Stimulated activated CD4-positive, alpha-beta T cell treated with anti-CD3 and anti-CD28 coated beads, Interleukin-4, amount 100 ng/mL, for 24 hours (primary cell): ENCODE data around the gene MYL5.

Source experiments
- DNase-seq: peaks from one replicate; pipeline ENCODE4 v3.0.0-alpha.2; 2020

MYL5 gene

DNA sequence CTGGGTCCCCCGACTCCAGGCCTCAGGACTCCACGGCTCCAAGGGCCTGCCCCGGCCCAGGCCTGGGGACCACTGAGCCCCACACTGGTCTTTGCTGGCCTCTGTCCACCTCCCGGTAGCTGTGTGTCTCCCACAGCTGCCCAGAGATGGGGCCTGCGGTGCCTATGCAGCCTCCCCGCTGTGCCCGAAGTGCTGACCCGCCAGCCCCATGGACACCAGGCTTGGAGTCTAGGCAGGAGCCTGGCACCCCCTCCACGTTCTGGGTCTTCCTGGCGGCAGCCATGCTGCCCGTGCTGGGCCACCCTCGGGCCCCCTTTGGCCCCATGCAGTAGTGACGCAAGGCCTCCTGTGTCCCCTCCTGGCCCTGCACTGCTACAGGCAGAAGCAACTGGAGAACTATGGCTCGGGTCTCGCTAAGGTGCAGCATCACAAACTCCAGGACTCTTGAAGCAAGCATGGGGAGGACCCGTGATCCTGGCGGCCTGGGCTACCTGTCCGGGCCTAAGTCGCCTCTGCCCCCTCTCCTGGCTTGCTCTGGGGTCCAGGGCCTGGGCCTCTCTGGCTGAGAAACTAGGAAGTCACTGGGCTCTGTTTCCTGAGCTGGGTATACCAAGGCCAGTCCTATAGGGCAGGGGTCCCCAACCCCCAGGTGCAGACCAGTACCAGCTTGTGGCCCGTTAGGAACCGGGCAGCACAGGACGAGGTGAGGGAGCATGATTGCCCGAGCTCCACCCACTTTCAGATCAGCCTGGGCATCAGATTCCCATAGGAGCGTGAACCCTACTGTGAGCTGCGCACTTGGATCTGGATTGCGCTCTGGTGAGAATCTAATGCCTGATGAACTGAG lies 917 bp downstream of the MYL5 start:
- no peak for DNase-seq

DNA sequence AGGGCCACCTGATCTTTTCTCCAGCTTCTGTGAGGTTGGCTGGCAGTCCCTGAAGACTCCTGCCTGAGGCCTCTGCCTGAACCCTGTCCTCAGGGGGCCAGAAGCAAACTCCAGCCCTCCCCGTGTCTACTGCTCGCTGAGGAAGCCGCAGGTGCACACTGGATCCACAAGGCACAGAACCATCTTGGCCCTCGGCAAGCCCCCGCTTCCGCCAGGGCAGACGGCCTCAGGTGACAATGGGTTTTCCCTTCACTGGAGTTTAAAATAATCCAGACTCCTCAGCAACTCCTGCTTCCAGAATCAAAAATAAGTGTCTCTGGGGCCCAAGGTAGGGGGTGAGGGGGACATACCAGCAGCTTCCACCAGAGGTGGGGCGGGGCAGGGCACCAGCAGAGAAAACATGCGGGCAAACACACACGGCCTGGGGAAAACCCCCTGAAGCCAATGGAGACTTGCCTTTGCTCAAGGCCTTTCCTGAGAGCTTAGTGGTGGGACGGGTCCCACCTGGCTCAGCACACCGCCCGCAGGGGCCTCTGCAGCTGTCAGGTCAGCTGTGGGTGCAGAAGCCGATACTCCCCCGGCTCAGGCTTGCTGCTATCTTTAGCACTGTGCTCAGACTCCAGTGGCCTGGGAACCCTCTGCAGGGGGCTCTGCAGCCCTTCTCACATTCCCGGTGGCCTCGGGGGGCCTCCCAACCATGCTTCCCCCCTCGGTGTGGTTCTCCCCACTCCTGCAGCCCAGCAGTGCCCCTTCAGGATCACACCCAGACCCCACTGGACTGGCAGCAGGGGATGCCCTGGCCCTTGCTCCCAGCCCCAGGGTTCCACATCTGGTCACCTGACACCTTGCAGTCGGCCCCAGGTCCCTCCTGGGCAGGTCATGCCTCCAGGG lies 1.9 kb downstream of the MYL5 start:
- no peak for DNase-seq

DNA sequence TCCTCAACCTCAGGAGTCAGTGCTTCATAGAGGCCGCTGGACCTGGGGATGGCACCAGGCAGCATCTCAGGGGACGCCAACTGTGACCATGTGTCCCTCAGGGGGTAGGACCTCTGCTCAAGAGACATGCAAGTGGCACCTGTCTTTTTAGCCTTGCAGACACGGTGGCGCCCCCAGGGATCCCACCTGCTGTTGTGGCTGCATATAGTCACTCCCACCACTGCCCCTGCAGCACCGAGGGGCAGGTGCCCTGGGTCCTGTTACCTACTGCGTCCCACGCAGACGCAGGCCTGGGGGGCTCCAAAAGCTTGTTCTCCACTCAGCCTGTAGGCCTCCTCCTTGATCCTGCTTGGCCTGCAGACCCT lies 2.5 kb downstream of the MYL5 start:
- no peak for DNase-seq

DNA sequence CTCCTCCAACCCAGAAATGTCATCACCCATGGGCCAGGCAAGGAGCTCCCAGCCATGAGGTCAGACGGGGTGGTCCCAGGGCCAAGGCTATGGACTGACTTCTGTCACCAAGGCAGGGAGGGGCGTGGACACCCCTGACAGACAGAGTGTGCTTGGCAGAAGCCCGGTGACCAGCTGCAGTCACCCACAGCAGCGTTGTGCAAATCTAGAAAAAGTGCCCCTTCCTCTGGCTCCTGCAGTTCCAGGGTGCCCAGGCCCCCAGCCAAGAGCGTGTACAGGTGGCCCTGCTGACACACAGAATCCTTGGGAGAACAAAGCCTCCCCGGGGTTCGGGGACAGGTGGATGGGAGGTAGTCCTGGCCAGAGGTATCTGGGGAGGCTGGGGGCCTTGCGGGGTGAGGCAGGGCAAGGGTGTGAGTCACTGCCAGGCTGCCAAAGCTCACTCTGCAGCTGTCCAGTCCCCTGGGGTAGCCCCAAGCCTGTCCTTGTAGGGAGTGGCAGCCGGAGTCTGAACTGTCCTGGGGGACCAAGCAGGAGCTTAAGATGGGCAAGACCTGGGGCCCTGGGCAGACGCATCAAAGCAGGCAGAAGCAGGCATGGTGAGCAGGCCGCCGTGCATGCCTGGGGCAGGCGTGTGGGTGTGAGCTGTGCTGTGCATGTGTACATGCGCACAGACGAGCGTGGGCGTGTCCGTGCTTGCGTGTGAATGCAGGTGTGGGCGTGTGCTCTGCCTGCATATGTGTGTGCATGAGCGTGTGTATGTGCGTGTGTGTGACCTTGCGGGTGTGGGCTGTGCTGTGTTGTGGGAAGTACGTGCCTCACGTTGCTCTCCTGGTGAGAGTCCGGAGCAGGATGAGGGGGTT lies 3.3 kb downstream of the MYL5 start:
- DNase-seq, result peak; percentile 34

DNA sequence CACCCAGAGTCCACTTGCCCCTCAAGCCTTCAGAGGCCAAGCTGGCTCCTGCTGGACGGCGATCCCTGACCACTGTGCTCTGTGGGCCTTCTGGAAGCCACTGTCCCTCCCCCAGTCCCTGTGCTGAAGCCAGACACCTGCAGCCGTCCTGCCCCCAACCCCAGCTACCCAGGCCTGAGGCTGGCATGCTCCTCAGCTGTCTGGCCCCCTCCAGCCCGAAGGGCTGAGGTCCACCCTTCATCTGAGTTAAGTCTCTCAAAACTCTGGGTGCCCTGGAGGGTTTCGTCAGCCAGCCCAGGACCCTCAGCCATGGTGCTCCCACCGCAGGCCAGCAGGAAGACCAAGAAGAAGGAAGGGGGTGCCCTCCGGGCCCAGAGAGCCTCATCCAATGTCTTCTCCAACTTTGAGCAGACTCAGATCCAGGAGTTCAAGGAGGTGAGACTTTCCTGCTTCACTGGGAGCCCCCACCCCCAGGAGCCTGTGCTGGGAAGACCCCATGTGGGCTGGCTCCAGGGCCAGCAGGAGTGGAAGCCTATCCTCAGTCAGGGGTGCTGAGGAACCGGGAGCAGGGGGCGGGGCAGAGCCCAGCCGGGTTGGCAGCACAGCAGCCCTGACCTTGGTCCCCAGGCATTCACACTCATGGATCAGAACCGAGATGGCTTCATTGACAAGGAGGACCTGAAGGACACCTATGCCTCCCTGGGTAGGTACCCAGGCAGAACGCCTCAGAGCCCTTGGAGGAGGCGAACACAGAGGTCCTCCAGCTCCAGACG lies 4.2 kb downstream of the MYL5 start:
- no peak for DNase-seq

DNA sequence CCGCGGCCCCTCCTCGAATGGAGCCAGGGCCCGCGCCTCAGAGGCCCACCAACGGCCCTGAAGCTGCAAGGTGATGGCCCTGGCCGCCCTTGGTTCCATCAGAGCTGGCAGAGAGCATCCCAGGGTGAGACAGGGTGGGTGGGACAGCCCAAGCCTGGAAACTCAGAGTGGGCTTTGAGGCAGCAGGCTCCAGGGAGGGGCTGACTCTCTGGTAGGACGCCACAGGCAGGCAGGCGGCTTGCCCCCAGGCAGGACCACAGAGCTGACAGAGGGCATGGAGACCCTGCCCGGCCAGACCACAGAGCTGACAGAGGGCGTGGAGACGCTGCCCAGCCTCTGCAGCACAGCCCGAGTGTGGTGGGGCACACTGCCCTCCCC lies 4.8 kb downstream of the MYL5 start:
- DNase-seq, result no peak

DNA sequence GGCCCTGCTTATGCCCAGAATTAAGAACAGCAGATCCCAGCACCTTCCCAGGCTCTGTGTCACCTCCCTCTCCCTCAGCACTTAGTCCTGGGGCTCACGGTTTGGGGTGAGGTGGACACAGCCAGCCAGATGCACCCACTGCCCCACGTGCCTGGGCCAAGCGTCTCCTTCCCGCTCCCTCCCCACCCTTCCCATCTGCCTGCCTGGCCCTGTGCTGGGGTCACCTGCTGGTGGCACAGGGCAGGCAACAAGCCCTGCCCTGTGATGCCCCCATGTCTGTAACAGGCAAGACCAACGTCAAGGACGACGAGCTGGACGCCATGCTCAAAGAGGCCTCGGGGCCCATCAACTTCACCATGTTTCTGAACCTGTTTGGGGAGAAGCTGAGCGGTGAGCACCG lies 5.3 kb downstream of the MYL5 start:
- no peak for DNase-seq

DNA sequence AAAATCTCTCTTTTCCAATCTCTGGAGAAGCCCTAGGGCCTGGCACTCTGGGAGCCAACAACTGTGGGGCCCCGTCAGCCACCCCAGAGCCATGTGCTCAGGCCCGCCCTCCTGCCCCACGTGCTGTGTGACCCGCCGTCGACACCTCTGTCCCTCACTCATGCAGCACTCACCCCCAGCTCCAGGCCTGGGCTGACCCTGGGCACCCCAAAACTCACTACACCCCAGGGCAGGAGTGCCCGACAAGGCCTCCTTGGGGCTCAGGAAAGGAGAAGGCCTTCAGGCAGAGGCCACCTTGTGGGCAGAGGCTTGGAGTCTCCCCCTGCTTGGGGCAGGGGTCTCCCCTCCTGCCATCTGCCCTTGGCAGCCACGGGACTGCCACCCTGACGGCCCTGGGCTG lies 5.7 kb downstream of the MYL5 start:
- DNase-seq, result no peak

DNA sequence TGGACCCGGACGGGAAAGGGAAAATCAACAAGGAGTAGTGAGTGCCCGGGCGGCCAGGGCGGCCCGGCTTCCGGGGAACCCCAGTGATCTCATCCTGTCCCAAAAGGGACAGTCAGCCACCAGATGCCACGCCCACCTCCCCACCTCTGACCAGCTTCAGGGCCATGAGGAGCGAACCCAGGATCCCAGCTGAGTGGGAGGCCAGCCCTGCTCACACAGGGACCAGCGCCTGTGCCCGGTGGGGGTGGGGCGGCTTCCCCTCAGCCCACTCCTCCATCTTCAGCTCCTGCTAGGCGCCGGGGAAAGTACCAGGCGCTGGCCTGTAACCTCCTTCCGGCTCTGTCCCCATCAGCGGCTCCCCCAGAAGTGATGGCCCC lies 6.2 kb downstream of the MYL5 start:
- DNase-seq, result no peak

DNA sequence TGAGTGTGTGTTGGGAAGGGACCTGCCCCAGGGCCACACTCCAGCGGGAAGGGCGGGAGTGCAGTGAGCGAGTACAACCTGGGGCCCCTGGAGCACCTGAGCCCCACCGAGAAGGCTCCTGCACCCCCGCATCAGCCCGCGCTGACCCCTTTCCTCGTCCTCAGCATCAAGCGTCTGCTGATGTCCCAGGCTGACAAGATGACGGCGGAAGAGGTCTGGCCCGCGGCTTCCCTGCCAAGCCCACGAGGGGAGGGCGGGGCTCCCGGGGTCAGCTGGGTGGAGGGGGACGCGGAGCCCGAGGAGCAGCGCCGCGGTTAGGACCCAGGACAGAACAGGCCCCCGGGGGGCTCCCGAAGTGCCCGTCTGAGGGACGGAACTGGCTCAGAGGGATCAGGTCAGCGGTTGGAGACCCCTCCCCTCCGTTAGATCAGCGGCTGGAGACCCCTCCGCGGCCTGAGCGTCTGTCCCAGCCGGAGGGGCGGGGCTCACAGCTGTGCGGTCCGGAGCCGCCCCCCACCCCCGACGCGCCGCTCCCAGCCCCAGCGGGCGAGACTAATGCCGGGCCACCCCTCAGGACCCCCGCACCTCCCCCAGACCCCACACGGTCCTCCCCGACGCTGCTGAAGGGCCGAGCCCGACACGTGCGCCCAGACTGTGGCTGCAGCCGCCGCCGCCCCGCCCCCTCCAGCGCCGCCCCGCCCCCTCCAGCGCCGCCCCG lies 6.7 kb downstream of the MYL5 start:
- peak; percentile 52 for DNase-seq

DNA sequence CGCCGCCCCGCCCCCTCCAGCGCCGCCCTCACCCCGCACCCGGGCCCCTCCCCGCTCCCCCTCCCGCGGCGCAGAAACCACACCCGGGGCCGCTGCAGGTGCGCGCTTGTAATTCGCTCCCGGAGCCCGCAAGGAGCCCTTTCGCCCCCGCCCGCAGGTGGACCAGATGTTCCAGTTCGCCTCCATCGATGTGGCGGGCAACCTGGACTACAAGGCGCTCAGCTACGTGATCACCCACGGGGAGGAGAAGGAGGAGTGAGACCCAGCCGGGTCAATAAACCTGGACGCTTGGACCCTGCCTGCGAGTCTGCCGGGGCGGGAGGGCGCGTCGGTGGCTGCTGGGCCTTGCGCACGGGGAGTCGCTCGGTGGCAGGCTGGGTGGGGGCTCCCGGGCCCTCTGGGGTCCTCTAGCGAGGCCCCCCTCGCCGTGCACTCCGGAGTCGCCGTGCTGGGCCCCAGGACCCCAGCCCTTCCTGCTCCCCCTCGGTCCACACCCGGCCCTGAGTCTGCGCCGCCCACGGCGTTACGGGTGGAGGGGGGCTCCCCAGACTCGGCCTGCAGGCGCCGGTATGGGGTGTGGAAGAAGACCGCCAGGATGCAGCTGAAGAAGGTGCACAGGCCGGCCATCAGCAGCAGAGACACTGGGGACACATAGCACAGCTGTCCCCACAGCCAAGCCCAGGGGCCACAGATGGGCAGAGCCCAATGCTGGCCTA lies 7.6 kb downstream of the MYL5 start:
- DNase-seq, result no peak

DNA sequence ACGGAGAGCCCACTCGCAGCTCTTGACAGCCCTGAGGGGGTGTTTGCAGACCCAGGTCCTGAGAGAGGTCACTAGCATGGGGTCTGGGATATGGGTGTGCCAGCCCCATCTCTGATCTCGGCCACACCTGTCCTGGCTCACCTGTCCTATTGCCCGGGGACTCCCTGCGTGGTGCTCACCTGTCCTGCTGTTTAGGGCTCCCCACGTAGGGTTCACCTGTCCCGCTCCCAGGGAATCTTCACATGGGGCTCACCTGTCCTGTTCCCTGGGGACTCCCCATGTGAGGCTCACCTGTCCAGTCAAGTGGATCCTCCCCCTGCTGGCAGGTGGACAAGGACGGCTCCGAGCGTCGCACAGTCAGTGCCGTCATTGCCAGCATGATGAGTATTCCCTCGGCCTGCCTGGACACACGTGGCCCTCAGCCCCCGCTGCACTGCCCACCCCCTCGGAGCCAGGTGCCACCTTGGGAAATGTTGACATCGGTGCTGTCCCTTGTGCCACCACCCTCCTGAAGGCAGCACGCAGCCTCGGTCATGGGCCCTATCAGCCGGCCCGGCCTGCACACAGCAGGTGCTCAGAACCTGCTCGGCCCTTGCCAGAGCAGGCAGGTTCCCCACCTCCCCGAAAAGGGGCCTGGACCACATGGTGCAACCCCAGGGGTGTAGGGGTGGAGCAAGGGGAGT lies 8.3 kb downstream of the MYL5 start:
- DNase-seq, result no peak

DNA sequence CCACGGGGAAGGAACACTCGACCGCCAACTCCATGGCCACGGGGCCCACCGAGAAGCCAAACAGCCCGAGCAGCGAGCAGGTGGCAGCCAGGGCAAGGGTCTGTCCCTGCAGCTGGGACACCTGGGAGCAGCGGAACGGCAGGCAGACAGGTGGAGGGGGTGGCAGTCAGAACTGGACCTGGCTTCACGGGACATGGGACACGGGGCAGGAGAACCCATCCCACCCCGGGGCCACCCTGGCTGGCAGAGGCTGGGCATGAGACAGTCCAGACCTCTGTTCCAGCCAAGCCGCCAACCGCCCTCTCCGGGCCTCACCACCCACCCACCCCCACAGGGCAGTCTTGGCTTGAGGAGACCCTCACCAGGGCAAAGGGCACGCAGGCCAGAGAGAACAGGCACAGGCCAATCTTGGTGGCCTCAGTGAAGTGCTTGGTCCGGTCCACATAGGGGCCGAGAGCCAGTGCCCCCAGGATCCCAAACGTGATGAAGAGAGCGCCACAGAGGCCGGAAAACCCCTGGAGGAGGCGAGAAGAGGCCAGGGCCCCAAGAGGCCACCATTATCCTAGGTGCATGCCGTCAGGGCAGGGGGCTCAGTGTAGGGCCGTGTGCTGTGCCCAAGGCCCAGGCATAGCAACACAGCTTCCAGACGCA lies 9.0 kb downstream of the MYL5 start:
- DNase-seq, result no peak

DNA sequence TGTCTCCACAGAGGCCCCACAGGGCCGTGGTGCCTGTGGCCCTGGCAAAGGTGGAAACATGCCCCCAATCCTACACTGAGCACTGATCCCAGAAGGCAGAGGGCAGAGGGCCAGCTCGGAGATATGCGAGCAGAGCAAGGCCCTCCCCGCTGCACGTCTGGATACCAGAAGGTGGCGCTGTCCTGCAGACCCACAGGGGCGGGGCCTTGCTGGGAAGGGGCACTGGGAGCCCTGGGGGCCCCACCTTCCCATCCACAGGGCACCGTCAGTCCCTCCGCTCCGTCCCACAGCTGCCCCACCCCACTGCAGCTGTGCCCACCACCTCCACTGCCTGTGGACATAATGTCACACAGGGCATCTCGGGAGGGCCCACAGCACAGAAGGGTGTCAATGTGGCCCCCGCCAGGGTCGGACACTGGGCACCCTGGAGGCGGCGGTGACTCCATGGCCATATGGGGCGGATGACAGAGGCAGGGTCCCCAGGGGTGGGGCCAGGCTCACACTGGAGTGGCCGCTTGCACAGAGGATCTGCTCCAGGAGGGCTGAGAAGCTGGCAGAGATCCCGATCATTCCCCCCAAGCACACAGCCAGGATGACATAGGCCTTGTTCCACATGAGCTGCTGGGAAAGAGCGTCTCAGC lies 9.8 kb downstream of the MYL5 start:
- DNase-seq, result peak; percentile 44

DNA sequence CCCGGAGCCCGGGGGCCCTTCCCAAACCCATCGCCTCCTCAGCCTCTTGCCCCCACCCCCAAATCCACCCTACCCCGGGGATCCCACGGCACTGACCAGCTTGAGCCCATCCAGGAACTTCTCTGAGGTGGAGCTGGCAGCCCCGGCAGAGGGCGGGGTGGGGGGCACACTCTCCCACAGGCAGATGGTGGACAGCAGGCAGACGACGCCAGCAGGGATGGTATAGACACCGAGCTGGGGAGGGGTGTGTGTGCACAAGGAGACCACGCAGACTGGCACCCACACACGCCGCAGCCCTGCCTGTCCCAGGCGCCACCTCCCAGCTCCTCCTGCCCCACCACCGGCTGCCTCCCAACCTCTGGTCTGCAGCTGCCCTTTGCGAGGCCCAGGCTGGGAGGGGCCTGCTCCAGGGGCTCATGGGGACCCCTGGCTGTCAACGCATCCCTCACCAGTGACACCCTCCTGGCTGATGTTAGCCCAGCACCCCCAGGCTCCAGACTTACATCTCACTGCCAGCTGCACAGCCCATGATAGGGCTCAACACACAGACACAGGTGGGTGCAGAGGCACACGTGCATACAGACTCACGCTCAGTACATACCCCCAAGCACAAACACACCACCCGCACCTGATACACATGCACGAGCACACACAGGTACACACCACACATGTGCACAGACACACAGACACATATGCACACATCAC lies 10.4 kb downstream of the MYL5 start:
- no peak for DNase-seq

DNA sequence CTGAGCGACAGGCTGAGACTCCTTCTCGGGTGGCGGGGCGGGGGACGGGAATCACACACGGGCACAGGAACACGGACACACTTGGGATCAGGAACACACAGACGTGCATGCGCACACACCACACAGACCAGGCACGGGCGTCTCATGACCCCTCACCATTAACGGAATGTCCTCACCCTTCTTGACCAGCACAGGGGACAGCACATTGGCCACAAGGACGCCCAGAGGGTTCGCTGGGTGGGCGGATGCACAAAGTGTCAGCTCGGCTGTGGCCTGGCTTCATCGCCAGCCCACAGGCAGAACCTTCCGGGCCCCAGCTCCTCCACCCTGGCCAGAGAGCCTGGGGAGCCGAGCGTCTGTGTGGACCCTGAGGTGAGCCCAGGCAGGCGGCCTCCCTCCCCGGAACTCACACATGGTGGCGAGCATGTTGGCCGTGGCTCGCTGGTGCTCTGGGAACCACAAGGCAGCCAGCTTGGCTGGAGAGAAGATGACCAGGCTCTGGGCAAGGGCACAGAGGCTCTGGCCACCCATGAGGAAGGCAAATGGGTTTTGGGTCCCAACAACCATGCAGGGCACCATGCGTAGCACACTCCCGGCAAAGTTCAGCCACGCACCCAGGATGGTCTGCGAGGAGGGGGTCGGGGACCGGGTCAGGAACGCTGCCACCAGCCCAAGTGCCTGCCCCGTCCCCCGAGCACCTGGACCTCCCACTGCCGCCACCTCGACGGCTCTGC lies 11.5 kb downstream of the MYL5 start:
- no peak for DNase-seq

DNA sequence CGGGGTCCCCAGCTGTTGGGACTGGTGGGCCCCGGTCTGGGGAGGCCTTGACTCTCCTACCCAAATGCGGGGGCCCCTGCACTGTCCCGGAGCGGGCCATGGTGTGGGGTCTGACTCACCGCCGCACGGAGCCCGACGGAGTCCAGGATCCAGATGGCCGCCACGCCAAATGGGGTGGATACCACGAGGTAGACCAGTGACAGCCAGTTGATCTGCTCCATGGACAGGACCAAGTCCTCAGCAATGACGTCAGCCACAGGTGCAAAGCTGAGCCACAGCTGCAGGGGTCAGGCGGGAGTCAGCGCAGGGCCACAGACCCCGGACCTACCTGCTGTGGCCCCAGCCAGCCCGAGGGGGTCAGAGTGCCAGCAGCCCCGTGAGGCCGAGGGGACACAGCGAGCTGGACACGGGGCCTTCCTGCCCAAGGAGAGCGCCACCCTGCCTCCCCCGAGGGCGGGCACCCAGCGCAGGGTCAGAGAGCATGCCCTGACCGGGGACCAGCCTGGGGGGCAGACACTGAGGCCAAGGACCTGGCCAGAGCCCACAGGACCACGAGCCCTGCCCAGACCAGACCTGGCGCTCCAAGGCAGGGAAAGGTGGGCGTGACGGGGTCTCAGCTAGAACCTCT lies 12.2 kb downstream of the MYL5 start:
- no peak for DNase-seq
